HG03460 (cell line): ENCODE results near the gene AMDHD2.
"Not testable (repeated sequence)": the region's sequence is repeated elsewhere in the genome, so short reads cannot be mapped to it uniquely, and the experiment has no call there.

Experiments used
- ATAC-seq: cut with Tn5 transposase; IDR thresholded peaks from one replicate; pipeline ENCODE4 v1.9.1; 2021; ENCODE audit not compliant: unreplicated experiment

Gene AMDHD2

DNA sequence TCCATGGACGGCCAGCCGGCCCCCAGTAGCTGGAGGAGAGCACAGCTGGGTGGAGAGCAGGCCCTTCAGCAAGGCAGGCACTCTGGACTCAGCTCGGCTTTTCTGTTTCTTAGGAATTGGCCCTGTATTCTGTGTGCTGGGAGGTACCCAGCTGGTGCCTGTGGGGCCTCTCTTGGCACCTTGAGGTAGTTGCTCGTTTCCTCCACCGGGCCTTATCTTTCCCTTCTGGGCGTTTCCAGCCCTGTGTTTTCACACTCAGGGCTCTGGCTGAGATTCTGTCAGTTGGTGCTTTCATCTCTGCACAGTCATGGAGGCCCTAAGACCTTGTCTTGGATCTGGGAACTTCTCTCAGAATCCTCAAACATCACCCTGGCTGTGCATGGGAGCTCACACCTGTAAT is 47.3 kb downstream of the AMDHD2 start:
- not testable (repeated sequence) for ATAC-seq

DNA sequence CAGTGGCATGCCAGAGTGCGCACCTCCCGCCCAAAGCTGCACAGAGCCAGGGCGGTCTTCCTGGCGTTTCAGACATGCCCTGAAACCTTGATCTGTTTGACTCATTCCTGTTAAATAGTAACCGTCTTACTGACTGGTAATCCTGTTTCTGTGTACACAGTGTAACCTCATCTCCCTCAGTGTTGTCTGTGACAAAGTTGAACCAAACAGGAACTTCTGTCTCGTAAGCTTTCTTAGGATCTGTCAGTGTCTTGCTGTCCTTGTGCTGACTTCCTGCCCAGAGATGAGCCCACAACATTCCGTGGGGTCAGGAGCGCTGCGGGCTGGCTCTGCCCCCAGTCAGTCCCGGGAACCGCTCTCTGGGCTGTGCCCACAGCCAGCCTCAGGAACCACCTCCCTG is 48.4 kb downstream of the AMDHD2 start:
- not testable (repeated sequence) for ATAC-seq

DNA sequence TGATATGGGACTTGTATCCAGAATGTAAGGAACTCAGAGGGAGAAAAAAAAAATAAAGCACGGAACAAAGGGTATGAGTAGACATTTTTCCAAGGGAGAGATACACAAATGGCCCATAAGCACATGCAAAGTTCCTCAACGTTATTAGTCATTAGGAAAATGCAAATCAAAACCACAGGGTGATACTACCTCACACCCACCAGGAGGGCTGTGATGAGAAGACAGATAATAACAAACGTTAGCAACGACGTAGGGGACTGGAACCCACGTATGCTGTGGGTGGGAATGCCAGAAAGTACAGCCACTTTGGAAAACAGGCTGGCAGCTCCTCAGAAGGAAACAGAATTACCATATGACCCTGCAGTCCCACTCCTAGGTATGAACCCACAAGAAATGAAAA is 52.5 kb downstream of the AMDHD2 start:
- ATAC-seq, result not testable (repeated sequence)

DNA sequence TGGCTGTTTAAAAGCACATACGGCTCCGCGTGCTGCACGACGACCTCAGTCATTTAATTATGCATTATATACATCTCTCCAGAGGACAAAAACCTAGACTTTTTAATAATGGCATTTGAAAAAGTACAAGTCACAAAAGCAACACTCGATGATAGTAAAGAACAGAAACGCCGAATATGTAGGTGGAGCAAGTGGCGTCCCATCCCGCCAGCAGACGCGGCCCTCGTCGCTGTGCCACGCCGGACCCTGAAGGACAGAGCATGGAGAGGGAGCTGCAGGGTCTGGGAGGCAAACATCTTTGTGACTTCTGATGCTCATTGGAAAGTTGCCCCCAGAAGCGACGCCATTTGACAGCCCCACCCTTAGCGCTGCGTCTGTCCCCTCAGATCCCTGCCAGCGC is 55.7 kb downstream of the AMDHD2 start:
- ATAC-seq, result not testable (repeated sequence)

DNA sequence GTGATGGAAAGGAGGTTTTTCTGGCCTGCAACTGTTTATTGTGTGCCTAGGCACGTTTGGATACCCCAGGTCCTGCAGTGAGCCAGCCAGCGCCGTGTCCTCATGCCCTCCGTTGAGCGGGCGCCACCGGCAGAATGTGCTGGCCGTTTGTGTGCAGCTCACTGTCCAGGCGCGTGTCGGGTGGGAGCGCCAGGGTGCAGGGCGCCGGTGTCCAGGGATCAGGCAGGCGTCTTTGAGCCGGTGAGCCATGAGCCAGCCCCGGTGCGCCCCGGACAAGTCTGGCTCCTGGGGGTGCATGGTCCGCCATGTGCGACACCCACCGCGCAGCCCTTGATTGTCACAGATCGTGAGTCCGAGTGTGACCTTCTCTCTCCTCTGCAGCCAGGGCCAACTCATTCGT is 56.9 kb downstream of the AMDHD2 start:
- not testable (repeated sequence) for ATAC-seq

DNA sequence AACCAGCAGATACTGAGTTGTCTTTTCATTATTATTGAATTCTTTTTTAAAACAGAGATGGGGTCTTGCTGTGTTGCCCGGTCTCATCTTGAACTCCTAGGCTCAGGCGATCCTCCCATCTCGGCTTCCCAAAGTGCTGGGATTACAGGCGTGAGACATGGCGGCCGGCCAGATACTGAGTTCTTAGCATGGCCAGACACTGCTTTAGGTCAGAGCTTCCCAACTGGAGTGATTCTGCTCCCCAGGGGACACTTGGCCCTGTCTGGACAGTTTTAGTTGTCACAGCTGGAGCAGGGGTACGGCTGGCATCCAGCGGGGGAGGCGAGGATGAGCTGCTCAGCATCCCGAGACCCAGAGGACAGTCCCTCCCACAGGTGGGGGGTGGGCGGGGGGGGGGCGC is 58.7 kb downstream of the AMDHD2 start:
- not testable (repeated sequence) for ATAC-seq

DNA sequence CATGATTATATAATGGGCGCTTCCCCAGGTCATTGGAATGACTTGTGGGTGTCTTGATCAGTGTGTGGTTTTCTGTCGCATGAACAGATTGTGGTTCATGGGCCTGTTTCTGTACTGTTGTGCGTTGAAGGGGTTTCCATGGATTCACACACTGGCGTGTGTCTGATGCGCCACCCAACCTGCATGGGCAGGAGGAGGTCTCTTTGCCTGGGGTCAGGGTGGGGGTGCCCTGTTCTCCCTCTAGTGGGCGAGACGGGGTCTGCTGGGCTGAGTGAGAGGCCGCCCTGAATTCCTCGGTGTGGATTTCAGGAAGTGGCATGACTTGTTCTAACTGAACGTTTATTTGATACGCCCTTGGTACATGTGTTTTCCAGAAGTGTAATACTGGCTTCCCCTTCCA is 60.0 kb downstream of the AMDHD2 start:
- ATAC-seq, result not testable (repeated sequence)

DNA sequence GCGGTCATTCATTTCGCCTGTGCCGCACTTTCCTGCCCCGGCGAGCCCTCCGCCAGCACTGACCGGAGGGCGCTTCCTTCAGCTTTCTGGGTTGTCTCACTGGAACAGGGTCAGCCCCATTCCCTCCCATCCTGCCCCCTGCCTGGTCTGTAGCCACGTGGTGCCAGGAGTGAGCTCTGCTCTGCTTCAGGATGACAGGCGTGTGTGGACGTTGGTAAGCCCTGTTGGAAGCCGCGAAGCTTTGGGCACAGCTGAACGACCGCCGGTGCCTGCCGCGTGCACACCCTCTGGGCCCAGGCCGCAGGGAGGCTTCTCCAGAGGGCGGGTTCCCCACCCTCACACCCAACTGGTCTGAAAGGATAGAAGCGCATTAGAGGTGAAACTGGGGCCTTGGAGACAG is 60.6 kb downstream of the AMDHD2 start:
- not testable (repeated sequence) for ATAC-seq
